B cell (primary cell): Measurements from ENCODE around the gene KLHL2.

ENCODE experiments used
- EZH2 ChIP-seq: IDR thresholded peaks from 2 replicates; pipeline ENCODE4 v1.6.1; 2012; ENCODE audit warnings: borderline replicate concordance, low read depth, mild to moderate bottlenecking, moderate library complexity, low read length; ENCODE audit not compliant: insufficient read depth, poor library complexity, severe bottlenecking
- TF ChIP-seq, protein P1 (sequence below): fragments of 200-600 bp; IDR thresholded peaks from one replicate; pipeline ENCODE4 v1.8.0; 2022; ENCODE audit warnings: antibody characterized with exemption, mild to moderate bottlenecking

DNA sequence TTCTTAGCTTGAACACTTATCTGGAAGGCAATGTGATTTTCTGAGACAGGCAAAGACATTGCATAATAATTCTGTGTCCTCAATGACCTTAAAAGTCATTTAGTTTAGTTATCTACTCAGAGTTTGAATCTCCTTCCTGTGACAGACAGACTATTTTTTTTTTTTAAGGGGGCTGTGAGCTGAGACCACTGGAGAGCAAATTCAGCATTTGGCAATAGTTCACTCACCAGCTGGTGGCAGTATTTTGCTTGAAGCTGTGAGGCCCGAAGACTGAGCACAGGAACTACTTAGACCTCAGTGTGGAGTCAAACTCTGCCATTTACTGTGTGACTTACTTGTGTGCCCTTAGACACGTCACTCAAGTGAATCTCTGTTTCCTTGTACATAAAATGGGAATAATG, 148.5 kb downstream of the KLHL2 start:
- TF ChIP-seq, protein P1, sequence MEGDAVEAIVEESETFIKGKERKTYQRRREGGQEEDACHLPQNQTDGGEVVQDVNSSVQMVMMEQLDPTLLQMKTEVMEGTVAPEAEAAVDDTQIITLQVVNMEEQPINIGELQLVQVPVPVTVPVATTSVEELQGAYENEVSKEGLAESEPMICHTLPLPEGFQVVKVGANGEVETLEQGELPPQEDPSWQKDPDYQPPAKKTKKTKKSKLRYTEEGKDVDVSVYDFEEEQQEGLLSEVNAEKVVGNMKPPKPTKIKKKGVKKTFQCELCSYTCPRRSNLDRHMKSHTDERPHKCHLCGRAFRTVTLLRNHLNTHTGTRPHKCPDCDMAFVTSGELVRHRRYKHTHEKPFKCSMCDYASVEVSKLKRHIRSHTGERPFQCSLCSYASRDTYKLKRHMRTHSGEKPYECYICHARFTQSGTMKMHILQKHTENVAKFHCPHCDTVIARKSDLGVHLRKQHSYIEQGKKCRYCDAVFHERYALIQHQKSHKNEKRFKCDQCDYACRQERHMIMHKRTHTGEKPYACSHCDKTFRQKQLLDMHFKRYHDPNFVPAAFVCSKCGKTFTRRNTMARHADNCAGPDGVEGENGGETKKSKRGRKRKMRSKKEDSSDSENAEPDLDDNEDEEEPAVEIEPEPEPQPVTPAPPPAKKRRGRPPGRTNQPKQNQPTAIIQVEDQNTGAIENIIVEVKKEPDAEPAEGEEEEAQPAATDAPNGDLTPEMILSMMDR = no peak
- no peak for TF ChIP-seq EZH2
